HEK293T (cell line): ENCODE results near the gene GJB4.

Experiments used
- CTCF ChIA-PET: fragments of 350-600 bp; formaldehyde crosslinking; extraction: SDS; loops from one replicate; lab custom pipeline; 2021; ENCODE audit warnings: antibody characterized with exemption, inconsistent platforms; lab: Yijun Ruan, JAX
- POLR2A ChIA-PET: fragments of 350-600 bp; formaldehyde crosslinking; extraction: SDS; loops from one replicate; lab custom pipeline; 2020; ENCODE audit warnings: antibody characterized with exemption, inconsistent platforms; lab: Yijun Ruan, JAX
- DNase-seq: peaks from one replicate; pipeline ENCODE4 v3.0.0; 2012; ENCODE audit warnings: mixed read lengths; ENCODE audit errors: extremely low spot score
- ARNT ChIP-seq: fragments of 450-650 bp; IDR thresholded peaks from 2 replicates; pipeline ENCODE4 v1.6.1; 2017; ENCODE audit warnings: mild to moderate bottlenecking
- BHLHE40 ChIP-seq: fragments of 450-650 bp; IDR thresholded peaks from 2 replicates; pipeline ENCODE4 v1.6.1; 2016; ENCODE audit warnings: mild to moderate bottlenecking, moderate library complexity, borderline replicate concordance
- CTBP1 ChIP-seq: fragments of 450-650 bp; IDR thresholded peaks from 2 replicates; pipeline ENCODE4 v1.6.1; 2016; ENCODE audit warnings: borderline replicate concordance
- ELF4 ChIP-seq: fragments of 450-650 bp; IDR thresholded peaks from 2 replicates; pipeline ENCODE4 v1.6.1; 2017; ENCODE audit warnings: antibody characterized with exemption
- FOXA1 ChIP-seq: fragments of 450-650 bp; IDR thresholded peaks from 2 replicates; pipeline ENCODE4 v1.6.1; 2016; ENCODE audit warnings: mild to moderate bottlenecking
- FOXK2 ChIP-seq: fragments of 450-650 bp; IDR thresholded peaks from 2 replicates; pipeline ENCODE4 v1.6.1; 2016; ENCODE audit warnings: mild to moderate bottlenecking
- FOXM1 ChIP-seq: fragments of 450-650 bp; IDR thresholded peaks from 2 replicates; pipeline ENCODE4 v1.6.1; 2017; ENCODE audit warnings: mild to moderate bottlenecking, borderline replicate concordance
- HDGF ChIP-seq: fragments of 450-650 bp; IDR thresholded peaks from 2 replicates; pipeline ENCODE4 v1.6.1; 2017; ENCODE audit warnings: antibody characterized with exemption, borderline replicate concordance
- L3MBTL2 ChIP-seq: fragments of 450-650 bp; conservative IDR thresholded peaks from 2 replicates; pipeline ENCODE4 v1.6.1; 2016; ENCODE audit warnings: mild to moderate bottlenecking
- LEF1 ChIP-seq: fragments of 450-650 bp; IDR thresholded peaks from 2 replicates; pipeline ENCODE4 v1.6.1; 2017; ENCODE audit warnings: mild to moderate bottlenecking, borderline replicate concordance
- NFRKB ChIP-seq: fragments of 450-650 bp; IDR thresholded peaks from 2 replicates; pipeline ENCODE4 v1.6.1; 2016; ENCODE audit warnings: mild to moderate bottlenecking, moderate library complexity
- PKNOX1 ChIP-seq: fragments of 450-650 bp; IDR thresholded peaks from 2 replicates; pipeline ENCODE4 v1.6.1; 2016
- SP1 ChIP-seq: fragments of 450-650 bp; IDR thresholded peaks from 2 replicates; pipeline ENCODE4 v1.6.1; 2017
- SUZ12 ChIP-seq: fragments of 450-650 bp; IDR thresholded peaks from 2 replicates; pipeline ENCODE4 v1.6.1; 2016; ENCODE audit warnings: mild to moderate bottlenecking
- TARDBP ChIP-seq: fragments of 450-650 bp; IDR thresholded peaks from 2 replicates; pipeline ENCODE4 v1.6.1; 2016
- ZNF384 ChIP-seq: fragments of 450-650 bp; IDR thresholded peaks from 2 replicates; pipeline ENCODE4 v1.6.1; 2016

The GJB4 gene

GRCh38 chr1:34743775-34744174, 15.8 kb upstream of the GJB4 start:
- ChIA-PET POLR2A (no interaction called here), CTCF (interaction anchor here (0.6 to 2.3 kb wide), 6 partner anchors 11 to 1630 kb away, joined by 3 to 9 read pairs (median 4); partner anchors contain the start of gene GJB5)
- TF ChIP-seq L3MBTL2 (no peak), CTBP1 (no peak), NFRKB (no peak), FOXM1 (no peak), ZNF384 (no peak)
- DNase-seq = no peak

DNA sequence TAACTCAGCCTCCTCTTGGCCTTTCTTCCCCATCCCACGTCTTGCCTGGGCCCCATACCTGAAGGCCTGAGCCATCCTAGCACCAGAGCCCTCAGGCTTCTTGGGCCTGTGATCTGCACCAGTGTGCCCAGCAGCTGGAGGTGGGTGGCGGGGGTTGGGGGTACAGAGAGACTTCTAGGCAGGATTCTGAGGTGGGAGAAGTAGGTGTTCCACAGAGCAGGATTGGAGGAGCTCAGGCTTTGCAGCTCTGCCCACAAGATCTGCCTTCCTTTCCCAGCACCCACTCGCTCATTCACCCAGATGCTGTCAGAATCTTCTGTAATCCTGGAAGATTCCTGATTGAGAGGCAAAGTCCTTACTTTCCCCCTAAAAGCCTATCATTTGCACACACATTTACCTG, 14.7 kb upstream of the GJB4 start:
- POLR2A ChIA-PET = no interaction called here
- DNase-seq = no peak
- CTCF ChIA-PET = no interaction called here
- no peak for TF ChIP-seq HDGF
- TF ChIP-seq CTBP1 = no peak
- no peak for TF ChIP-seq BHLHE40
- TF ChIP-seq ZNF384 = no peak
- TF ChIP-seq ARNT = no peak

DNA sequence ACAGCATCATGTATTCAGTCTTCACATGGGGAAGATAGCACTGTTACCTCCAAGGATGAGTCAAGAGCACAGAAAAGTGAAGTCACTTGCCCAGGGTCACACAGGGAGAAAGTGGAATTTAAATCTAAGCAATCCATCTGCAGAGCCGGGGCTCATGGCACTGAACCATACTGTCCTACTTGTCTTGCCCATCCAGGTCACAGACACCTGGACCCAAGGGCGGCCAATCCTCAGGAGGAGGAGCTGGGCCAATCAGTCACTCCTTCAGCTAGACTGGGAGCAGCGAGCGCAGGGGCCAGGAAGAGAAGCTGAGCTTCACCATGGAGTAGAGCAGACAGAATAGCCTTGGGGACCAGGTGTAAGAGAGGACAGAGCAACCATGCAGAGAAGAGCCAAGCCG, 13.9 kb upstream of the GJB4 start:
- POLR2A ChIA-PET = no interaction called here
- CTCF ChIA-PET = no interaction called here
- no peak for TF ChIP-seq TARDBP
- TF ChIP-seq PKNOX1 = no peak
- no peak for TF ChIP-seq HDGF
- no peak for TF ChIP-seq LEF1
- TF ChIP-seq ARNT = no peak

DNA sequence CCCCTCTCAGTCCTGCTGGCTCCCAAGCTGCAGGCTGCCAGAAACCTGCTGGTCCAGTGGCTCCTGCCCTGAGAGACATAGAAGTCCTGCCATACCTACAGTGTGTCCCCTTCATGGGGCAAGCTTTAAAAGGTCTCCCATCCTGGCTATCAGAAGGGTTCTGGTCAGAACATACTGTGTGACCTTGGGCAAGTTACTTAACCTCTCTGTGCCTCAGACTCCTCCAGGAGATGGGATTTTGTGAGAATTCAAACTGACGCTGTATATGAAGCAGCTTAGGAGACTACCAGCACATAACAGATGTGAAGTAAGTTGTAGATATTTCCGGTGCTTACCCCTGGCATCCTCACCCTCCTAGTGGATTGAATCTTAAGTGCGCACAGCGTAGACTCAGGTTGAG, 13.4 kb upstream of the GJB4 start:
- TF ChIP-seq NFRKB = no peak
- no peak for TF ChIP-seq HDGF
- no peak for TF ChIP-seq PKNOX1
- TF ChIP-seq ELF4 = no peak
- TF ChIP-seq SP1 = no peak
- TF ChIP-seq ZNF384 = no peak
- TF ChIP-seq FOXK2 = no peak
- no peak for TF ChIP-seq CTBP1
- TF ChIP-seq ARNT = no peak
- no peak for TF ChIP-seq LEF1
- TF ChIP-seq BHLHE40 = no peak
- no peak for TF ChIP-seq L3MBTL2
- no peak for TF ChIP-seq FOXA1
- TF ChIP-seq SUZ12 = no peak
- TF ChIP-seq TARDBP = no peak
- no peak for TF ChIP-seq FOXM1
- CTCF ChIA-PET = no interaction called here
- DNase-seq = no peak
- POLR2A ChIA-PET = no interaction called here

More for the DNA sequence above, 13.9 kb upstream of the GJB4 start:
- no peak for DNase-seq

GRCh38 chr1:34746785-34747637, 12.5 kb upstream of the GJB4 start:
- ChIA-PET POLR2A (no interaction called here), CTCF (no interaction called here)
- no peak for TF ChIP-seq BHLHE40
- no peak for DNase-seq

DNA sequence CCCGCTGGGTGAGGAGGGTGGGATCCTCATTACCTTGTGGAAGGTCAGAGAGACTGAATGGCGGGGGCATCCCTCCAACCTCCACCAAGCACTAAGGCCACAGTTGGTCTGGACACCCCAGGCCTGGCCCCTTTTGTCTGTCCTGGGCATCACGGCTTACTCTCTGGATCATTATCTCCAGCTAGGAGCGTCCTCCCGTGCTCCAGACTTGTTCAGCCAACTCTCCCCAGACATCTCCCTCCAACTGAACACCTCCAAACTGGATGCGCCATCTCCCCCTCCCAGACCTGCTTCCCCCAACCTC, 11.9 kb upstream of the GJB4 start:
- no peak for DNase-seq
- ChIA-PET CTCF (no interaction called here), POLR2A (no interaction called here)
- TF ChIP-seq SUZ12 (no peak), NFRKB (no peak), FOXA1 (no peak), CTBP1 (no peak), FOXK2 (no peak), PKNOX1 (no peak), ARNT (no peak), HDGF (no peak), LEF1 (no peak), TARDBP (no peak), BHLHE40 (no peak), FOXM1 (no peak), L3MBTL2 (no peak), SP1 (no peak), ELF4 (no peak), ZNF384 (no peak)

GRCh38 chr1:34749992-34750391, 9.5 kb upstream of the GJB4 start:
- ChIA-PET CTCF (no interaction called here), POLR2A (no interaction called here)
- DNase-seq = no peak
- TF ChIP-seq CTBP1 = no peak
- no peak for TF ChIP-seq NFRKB
- no peak for TF ChIP-seq ARNT
- TF ChIP-seq PKNOX1 = no peak
- no peak for TF ChIP-seq SP1
- TF ChIP-seq FOXA1 = no peak
- TF ChIP-seq ELF4 = no peak
- TF ChIP-seq L3MBTL2 = no peak
- TF ChIP-seq ZNF384 = no peak
- no peak for TF ChIP-seq BHLHE40
- no peak for TF ChIP-seq HDGF
- TF ChIP-seq FOXK2 = no peak
- no peak for TF ChIP-seq SUZ12
- no peak for TF ChIP-seq FOXM1
- no peak for TF ChIP-seq TARDBP
